ENCODE results near the gene GCC2. TPM values are rescaled to one million over a fixed set of nuclear protein-coding genes. Genes with fewer than 3 reads are reported as not detected.
"Not testable (repeated sequence)": the region's sequence is repeated elsewhere in the genome, so short reads cannot be mapped to it uniquely, and the experiment has no call there.

The GCC2 gene
- total and polyA plus RNA-seq, 7 donors, result 4.8 to 24.0 (median 18.0) TPM

GRCh38 chr2:108490506-108491122 is 41.6 kb downstream of the GCC2 start:
- ATAC-seq (no peak), DNase-seq (no peak)
- Histone ChIP-seq H3K36me3 (ENCODE audit: insufficient read depth in 1 of 2, low read depth in 1 of 2) (peaks cover 0 to 76% of the 10 kb centered on the region in 2 donors), H3K9me3 (no peaks in the 10 kb centered on the region), H3K27me3 (ENCODE audit: insufficient read depth in 3 of 3, low read length in 2 of 3) (no peaks in the 10 kb centered on the region), H3K27ac (no peak overlapping the region), H3K4me3 (no peak overlapping the region), H3K4me1 (no peaks in the 10 kb centered on the region)
- intact Hi-C loops (cut with DNase I), result no loop called here
- TF ChIP-seq, protein P1, sequence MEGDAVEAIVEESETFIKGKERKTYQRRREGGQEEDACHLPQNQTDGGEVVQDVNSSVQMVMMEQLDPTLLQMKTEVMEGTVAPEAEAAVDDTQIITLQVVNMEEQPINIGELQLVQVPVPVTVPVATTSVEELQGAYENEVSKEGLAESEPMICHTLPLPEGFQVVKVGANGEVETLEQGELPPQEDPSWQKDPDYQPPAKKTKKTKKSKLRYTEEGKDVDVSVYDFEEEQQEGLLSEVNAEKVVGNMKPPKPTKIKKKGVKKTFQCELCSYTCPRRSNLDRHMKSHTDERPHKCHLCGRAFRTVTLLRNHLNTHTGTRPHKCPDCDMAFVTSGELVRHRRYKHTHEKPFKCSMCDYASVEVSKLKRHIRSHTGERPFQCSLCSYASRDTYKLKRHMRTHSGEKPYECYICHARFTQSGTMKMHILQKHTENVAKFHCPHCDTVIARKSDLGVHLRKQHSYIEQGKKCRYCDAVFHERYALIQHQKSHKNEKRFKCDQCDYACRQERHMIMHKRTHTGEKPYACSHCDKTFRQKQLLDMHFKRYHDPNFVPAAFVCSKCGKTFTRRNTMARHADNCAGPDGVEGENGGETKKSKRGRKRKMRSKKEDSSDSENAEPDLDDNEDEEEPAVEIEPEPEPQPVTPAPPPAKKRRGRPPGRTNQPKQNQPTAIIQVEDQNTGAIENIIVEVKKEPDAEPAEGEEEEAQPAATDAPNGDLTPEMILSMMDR (IDR thresholded peaks at IDR 0.05), result no peak

DNA sequence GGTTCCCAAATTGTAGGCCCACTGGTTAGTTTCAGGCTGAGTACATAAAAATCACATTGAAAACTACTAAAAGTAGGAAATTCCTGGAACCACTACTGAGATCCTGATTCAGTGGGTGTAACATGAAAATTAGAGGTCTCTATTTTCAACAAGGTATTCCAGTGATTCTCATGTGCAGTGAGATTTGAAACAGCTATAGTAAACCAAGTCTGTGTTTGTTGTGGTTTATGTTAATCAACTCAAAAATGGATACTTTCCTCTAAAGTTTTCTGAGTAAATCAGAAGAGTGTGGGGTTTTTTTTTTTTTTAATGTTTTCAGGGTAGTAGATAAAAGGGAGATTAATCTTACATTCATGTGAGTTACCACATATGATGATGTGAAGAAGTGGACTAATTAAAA is 42.8 kb downstream of the GCC2 start:
- H3K36me3 ChIP-seq (ENCODE audit: insufficient read depth in 1 of 2, low read depth in 1 of 2), result peaks cover 0 to 70% of the 10 kb centered on the region in 2 donors
- DNase-seq, result no peak
- TF ChIP-seq, protein P1 (IDR thresholded peaks at IDR 0.05), result no peak
- H3K27ac ChIP-seq, result no peak overlapping the region
- no peaks in the 10 kb centered on the region for H3K4me1 ChIP-seq
- intact Hi-C loops (cut with DNase I), result no loop called here
- no peak for ATAC-seq
- no peaks in the 10 kb centered on the region for H3K9me3 ChIP-seq
- no peaks in the 10 kb centered on the region for H3K27me3 ChIP-seq (ENCODE audit: insufficient read depth in 3 of 3, low read length in 2 of 3)
- no peak overlapping the region for H3K4me3 ChIP-seq

GRCh38 chr2:108492364-108492763 is 43.4 kb downstream of the GCC2 start:
- WGBS, 3 donors, result 85 to 86% (median 86%) methylated on average over 4 of the region's 4 CpGs
- ATAC-seq (peak; percentile 67 to 97 (median 88)), DNase-seq (no peak)
- Histone ChIP-seq H3K36me3 (ENCODE audit: insufficient read depth in 1 of 2, low read depth in 1 of 2) (peaks cover 0 to 72% of the 10 kb centered on the region in 2 donors), H3K4me1 (no peaks in the 10 kb centered on the region), H3K27ac (no peak overlapping the region), H3K9me3 (no peaks in the 10 kb centered on the region), H3K27me3 (ENCODE audit: insufficient read depth in 3 of 3, low read length in 2 of 3) (no peaks in the 10 kb centered on the region), H3K4me3 (no peak overlapping the region)
- intact Hi-C loops (cut with DNase I), result no loop called here
- TF ChIP-seq, protein P1 (IDR thresholded peaks at IDR 0.05), result no peak

GRCh38 chr2:108496167-108496566 is 47.2 kb downstream of the GCC2 start:
- H3K27ac ChIP-seq; H3K4me1 ChIP-seq; DNase-seq; H3K27me3 ChIP-seq (ENCODE audit: insufficient read depth in 3 of 3, low read length in 2 of 3); ATAC-seq; intact Hi-C loops (cut with DNase I); H3K4me3 ChIP-seq; H3K9me3 ChIP-seq: not testable (repeated sequence)
- H3K36me3 ChIP-seq (ENCODE audit: insufficient read depth in 1 of 2, low read depth in 1 of 2), result peaks cover 0 to 59% of the 10 kb centered on the region in 2 donors
- 78 to 83% methylated on average over 1 to 2 of the region's 3 CpGs; no CpG with 5 or more reads in 1 of the 3 donors for WGBS, 3 donors

DNA sequence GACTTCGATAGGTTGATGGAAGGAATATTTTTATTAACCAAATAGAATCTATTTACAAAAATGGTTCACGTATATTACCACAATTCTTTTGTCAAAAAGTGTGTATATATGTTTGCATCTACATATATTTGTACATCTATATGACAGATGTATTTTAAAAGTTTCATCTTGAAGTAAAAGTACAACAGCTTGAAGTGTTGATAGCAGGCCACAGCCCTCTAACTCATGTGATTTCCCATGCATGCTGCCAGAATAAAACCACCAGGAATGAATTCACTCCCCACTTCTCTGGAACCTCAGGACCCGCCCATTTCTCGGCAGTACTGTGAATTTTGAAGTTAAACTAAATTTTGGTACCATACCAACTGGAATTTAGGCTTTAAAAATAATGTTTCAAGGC is 58.6 kb downstream of the GCC2 start:
- DNase-seq; ATAC-seq; H3K27ac ChIP-seq; H3K27me3 ChIP-seq (ENCODE audit: insufficient read depth in 3 of 3, low read length in 2 of 3); intact Hi-C loops (cut with DNase I); H3K9me3 ChIP-seq; H3K4me3 ChIP-seq; H3K4me1 ChIP-seq: not testable (repeated sequence)
- 77 to 96% (median 96%) methylated on average over 2 to 4 of the region's 4 CpGs for WGBS, 3 donors
- H3K36me3 ChIP-seq (ENCODE audit: insufficient read depth in 1 of 2, low read depth in 1 of 2), result peaks cover 0 to 19% of the 10 kb centered on the region in 2 donors

- not testable (repeated sequence) for ATAC-seq; H3K27me3 ChIP-seq (ENCODE audit: insufficient read depth in 3 of 3, low read length in 2 of 3)
- WGBS, 3 donors, result 64 to 80% (median 72%) methylated on average over 3 of the region's 3 CpGs
Measured at GRCh38 chr2:108512431-108512830, 63.4 kb downstream of the GCC2 start.

GRCh38 chr2:108514478-108514877 is 65.5 kb downstream of the GCC2 start:
- H3K4me1 ChIP-seq; H3K27ac ChIP-seq; H3K27me3 ChIP-seq (ENCODE audit: insufficient read depth in 3 of 3, low read length in 2 of 3); intact Hi-C loops (cut with DNase I); H3K4me3 ChIP-seq; H3K9me3 ChIP-seq; H3K36me3 ChIP-seq (ENCODE audit: insufficient read depth in 1 of 2, low read depth in 1 of 2); DNase-seq; ATAC-seq: not testable (repeated sequence)
- 50 to 69% (median 65%) methylated on average over 2 of the region's 2 CpGs for WGBS, 3 donors

More at GRCh38 chr2:108512431-108512830, 63.4 kb downstream of the GCC2 start:
- H3K27ac ChIP-seq; H3K4me3 ChIP-seq; intact Hi-C loops (cut with DNase I); H3K4me1 ChIP-seq; H3K9me3 ChIP-seq; H3K36me3 ChIP-seq (ENCODE audit: insufficient read depth in 1 of 2, low read depth in 1 of 2); DNase-seq: not testable (repeated sequence)

- H3K27me3 ChIP-seq (ENCODE audit: insufficient read depth in 3 of 3, low read length in 2 of 3); H3K9me3 ChIP-seq; ATAC-seq; intact Hi-C loops (cut with DNase I); H3K27ac ChIP-seq; DNase-seq; H3K36me3 ChIP-seq (ENCODE audit: insufficient read depth in 1 of 2, low read depth in 1 of 2); H3K4me1 ChIP-seq; H3K4me3 ChIP-seq: not testable (repeated sequence)
- WGBS, 3 donors, result 96 to 98% (median 98%) methylated on average over 3 to 5 of the region's 6 CpGs
Measured at GRCh38 chr2:108524688-108525087, 75.7 kb downstream of the GCC2 start.

DNA sequence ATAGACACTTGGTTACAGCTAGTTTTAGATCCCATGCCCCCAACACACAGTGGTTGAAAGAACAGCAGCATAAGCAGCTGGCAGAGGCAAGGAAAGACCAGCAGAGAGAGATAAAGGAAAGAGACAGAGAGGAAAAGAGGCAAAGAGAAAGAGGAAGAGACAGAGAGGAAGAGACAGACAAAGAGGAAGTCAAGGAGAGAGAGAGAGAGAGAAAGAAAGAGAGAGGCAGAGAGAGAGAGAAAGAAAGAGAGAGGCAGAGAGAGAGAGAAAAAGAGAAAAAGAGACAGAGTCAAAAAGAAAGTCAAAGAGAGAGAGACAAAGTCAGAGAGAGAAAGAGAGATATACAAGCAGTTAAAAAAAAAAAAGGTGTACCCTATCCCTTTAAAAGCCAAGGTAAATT is 76.3 kb downstream of the GCC2 start:
- DNase-seq; ATAC-seq; H3K27ac ChIP-seq; H3K9me3 ChIP-seq; H3K4me1 ChIP-seq; H3K36me3 ChIP-seq (ENCODE audit: insufficient read depth in 1 of 2, low read depth in 1 of 2); intact Hi-C loops (cut with DNase I); H3K27me3 ChIP-seq (ENCODE audit: insufficient read depth in 3 of 3, low read length in 2 of 3); H3K4me3 ChIP-seq: not testable (repeated sequence)
